HG02973 (cell line): ENCODE measurements around the gene NDUFA13.

Experiments used
- ATAC-seq: cut with Tn5 transposase; IDR thresholded peaks from one replicate; pipeline ENCODE4 v1.9.1; 2021; ENCODE audit warnings: moderate library complexity; ENCODE audit not compliant: unreplicated experiment

NDUFA13 gene

DNA sequence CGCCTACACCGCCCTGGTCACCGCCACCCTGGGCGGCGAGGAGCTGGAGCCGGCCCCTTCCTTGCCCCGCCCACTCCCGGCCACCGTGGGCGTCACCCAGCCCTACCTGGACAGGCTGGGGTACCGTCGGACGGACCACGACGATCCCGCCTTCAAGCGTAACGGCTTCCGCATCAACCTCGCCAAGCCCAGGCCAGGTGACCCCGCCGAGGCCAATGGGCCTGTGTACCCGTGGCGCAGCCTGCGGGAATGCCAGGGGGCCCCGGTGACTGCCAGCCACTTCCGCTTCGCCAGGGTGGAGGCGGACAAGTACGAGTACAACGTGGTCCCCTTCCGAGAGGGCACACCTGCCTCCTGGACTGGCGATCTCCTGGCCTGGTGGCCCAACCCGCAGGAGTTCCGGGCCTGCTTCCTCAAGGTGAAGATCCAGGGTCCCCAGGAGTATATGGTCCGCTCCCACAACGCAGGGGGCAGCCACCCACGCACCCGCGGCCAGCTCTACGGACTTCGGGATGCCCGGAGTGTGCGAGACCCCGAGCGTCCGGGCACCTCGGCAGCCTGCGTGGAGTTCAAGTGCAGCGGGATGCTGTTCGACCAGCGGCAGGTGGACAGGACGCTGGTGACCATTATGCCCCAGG lies 29.0 kb downstream of the NDUFA13 start:
- no peak for ATAC-seq

DNA sequence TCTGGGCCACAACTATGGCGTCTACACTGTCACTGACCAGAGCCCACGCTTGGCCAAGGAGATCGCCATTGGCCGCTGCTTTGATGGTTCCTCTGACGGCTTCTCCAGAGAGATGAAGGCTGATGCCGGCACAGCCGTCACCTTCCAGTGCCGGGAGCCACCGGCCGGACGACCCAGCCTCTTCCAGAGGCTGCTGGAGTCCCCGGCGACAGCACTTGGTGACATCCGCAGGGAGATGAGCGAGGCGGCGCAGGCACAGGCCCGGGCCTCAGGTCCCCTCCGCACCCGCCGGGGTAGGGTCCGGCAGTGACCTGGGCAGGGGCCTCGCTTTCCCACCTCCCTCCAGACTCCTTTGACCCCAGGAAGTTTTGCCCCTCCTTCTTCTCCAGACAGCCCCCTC lies 29.7 kb downstream of the NDUFA13 start:
- ATAC-seq = no peak

DNA sequence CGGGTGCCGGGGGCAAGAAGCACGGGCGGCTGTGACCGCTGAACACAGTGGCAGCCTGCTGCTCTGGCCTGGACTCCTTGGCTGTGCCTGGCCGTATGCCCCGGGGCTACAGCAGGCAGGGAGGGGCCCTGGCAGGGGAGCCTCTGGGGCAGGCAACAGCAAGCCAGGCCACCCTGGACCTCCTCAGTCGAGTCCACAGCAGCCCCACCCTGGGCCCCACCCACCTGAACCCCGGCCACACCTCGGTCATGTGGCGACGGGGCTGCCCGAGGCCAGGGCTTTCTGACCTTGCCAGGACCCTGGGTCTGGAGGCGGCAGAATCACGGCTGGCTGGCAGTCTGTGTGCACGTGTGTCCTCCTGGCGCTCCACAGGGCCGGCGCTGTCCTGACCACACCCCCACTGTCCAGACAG lies 30.7 kb downstream of the NDUFA13 start:
- ATAC-seq = no peak

GRCh38 chr19:19547674-19548336 lies 31.8 kb downstream of the NDUFA13 start:
- ATAC-seq = no peak

DNA sequence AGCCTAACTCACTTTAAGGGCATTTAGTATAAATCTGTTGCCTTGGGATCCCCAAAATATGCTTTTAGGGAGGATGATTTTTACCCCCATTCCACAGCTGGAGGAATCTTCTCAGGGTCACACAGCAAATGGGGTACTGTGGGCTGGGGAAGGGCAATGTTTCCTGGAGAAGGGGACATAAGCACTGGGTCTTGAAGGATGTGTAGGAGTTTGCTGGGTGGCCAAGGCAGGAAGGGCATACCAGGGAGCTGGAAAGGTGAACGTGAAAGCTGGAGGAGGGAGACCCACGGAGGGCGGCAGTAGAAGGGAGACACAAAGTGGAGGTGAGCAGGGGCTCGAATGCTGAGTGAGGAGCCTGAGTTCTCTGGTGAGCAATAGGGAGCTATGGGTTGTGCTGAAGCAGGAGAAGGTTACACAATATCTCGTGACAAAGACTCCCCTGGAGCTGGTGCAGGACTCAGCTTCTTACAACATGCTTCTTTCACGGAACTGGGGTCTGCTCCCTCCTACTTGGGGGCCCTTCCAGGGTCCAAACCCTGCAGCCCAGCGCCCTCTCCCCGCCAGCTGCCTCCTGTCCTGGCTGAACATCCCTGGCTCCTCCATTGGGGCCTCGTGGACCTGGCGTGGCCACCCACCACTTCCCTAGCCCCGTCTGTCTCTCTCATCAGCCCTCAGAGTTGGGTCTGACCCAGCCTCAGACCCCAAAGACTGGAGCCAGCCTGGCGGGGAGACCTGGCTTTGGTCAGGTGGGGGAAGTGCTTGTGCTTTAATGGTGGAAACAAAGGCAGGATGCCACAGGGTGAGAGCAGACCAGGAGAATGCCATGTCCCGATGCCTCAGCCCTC lies 33.1 kb downstream of the NDUFA13 start:
- ATAC-seq = no peak

DNA sequence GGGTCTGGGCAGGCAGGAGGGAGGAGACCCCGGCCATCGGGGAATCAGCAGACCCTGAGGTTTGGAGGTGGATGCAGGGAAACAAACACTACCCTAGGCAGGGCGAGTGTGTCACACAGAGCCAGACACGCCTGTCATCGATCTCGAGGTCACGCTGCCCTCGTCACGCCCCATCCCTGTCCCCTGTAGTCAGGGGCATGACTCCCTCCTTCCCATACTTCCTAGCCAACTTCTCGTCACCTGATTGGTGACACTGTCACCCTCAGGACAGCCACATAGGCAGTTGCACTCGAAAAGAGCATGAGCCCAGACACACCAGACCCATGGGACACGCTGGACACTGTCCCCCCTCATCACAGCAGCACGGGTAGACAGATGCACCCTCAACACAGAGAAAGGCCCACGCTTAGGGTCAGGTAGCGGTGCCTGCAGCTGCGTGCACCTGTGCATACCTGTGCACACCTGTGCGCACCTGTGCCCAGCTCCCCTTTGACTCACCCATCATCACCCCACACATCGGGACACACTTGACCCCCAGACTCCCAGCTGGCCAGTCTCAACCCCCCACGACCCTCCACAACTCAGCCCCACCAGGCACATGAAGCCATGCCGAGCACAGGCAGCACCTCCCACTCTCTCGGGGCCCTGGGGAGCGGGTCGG lies 33.9 kb downstream of the NDUFA13 start:
- ATAC-seq = no peak

- no peak for ATAC-seq
These were observed 34.5 kb downstream of the NDUFA13 start for GRCh38 chr19:19550485-19550929.

DNA sequence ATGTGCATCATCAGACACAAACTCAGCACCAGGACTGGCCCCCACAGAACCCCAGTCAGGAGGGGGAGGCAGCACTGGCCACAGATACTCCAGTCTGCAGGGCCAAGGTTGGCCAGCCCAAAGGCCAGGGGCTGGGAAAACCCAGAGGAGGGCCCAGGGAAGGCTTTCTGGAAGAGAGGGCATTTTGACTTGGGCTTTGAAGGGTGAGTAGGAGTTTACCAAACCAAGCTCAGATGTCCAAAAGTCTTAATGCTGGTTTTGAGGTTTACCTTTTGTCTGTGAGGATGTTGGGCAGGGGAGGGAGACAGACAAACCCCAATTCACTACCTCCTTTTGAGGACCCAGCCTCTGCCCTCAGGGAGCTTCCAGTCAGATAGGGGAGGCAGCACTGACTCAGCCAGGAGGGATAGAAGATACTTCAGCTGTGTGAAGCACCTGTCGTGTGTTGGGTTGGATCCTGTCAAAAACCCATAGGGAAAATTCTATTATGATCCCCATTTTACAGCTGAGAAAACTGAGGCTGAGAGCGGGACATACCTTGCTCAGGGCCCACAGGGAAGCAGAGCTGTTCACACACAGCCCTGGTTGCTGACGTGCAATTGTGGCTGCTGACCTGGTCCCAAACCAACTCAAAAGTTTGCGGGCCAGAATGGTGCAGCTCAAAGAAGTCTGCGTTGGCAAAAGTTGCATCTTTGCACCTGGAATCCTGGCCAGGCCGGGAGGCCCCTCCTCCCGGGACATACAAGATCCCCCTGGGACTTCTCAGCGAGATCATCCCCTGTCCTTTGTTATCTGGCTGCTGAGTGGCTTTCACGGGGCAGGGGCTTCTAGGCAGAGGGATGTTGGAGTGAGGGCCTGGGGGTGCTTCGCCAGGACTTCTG lies 35.2 kb downstream of the NDUFA13 start:
- no peak for ATAC-seq

GRCh38 chr19:19551853-19552192 lies 35.8 kb downstream of the NDUFA13 start:
- ATAC-seq = no peak

- no peak for ATAC-seq
These were observed 36.8 kb downstream of the NDUFA13 start for GRCh38 chr19:19552798-19553197.

DNA sequence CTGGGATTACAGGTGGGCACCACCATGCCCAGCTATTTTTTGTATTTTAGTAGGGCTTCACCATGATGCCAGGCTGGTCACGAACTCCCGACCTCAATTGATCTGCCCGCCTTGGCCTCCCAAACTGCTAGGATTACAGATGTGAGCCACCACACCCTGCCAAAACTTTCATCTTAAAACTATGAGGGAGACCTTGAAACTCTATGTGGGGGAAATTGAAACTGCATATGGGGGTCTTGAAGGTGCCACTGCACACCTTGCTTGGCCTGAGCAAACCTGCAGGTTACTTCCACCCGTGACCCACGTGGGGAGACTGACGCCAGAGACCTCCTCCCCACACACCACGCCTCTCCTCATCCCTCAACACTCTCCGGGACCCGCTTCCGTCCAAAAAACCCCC lies 37.6 kb downstream of the NDUFA13 start:
- no peak for ATAC-seq

DNA sequence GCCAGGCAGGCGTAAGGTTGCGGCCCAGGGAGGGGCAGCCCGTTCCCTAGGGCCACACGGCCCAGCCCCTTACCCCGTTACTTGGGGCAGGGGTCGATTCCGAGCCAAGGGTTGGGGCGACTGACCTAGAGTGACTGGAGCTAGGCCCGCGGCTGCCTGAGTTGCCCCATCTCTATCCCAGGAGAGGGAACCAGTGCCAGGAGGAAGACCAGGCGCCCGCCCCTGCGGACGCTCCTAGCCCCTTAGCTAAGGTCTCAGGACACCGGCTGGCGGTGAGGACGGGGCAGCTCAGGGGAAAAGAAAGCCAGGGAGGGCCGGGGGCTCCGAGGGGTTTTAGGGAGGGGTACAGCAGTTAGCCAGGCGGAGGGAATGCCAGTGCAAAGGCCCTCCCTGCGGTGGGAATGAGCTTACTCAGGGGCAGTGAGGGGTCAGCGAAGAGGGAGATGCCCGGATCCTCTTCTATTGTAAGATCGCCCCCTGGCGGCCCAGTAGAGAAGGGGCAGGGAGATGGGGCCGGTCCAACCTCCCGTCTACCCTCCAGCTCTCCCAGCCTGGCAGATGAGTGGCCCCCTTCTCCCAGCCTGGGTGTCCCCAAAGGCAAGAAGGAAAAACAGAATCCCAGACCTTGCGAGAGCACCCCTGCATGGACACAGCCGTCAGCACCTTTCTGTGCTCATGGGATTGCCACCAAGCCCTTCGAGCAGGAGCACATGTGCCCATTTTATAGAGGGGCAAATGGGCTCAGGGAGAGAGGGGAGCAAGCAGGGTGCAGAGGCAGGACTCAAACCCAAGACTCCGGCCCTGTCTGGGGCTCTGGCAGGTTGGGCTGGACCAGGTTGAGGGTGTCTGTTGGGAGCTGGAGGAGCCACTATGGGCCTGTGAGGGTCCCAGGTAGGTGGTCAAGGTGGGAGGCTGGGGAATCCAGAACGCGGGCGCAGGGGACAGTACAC lies 38.3 kb downstream of the NDUFA13 start:
- ATAC-seq = no peak

DNA sequence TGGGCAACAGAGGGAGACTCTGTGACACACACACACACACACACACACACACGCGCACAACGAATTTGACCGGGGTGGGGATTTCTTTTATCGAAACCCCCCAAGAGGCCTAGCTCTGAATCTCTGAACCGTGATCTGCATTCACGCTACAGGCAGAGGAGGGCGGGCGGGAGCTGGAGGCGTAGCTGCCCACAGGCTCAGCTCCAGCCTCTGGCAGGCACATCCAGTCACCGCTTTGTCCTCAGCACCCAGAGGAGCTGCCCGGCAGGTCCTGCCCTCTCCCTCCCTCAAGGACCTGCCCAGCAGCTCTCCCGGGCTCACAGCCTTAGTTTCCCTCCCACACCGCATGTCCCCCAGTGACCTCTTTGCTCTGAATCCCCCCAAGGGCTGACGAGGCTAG lies 42.0 kb downstream of the NDUFA13 start:
- ATAC-seq = no peak

GRCh38 chr19:19558636-19559035 lies 42.6 kb downstream of the NDUFA13 start:
- ATAC-seq = no peak

- no peak for ATAC-seq
These were observed 43.9 kb downstream of the NDUFA13 start for GRCh38 chr19:19559931-19560330.

GRCh38 chr19:19561946-19562664 lies 46.1 kb downstream of the NDUFA13 start:
- no peak for ATAC-seq

- no peak for ATAC-seq
These were observed 46.8 kb downstream of the NDUFA13 start for GRCh38 chr19:19562665-19563347.

- no peak for ATAC-seq
These were observed 47.4 kb downstream of the NDUFA13 start for GRCh38 chr19:19563348-19563848.
